Placental epithelial cell (primary cell): ENCODE measurements around the gene TRIM24. TPM values are rescaled to one million over a fixed set of nuclear protein-coding genes. Genes with fewer than 3 reads are reported as not detected.

Source experiments
- small RNA-seq: library from RNA; depleted of rRNA; stranded (forward); fragments of <200 nt; gene quantifications from one replicate; pipeline ENCODE3, GENCODE V24; 2012
- total RNA-seq: library from RNA; depleted of rRNA; stranded (reverse); fragments of >200 nt; gene quantifications from 2 replicates; pipeline ENCODE4 v1.2.3, GENCODE V29; 2012

TRIM24 gene
- 34.2 and 40.2 TPM in 2 replicates for total RNA-seq

DNA sequence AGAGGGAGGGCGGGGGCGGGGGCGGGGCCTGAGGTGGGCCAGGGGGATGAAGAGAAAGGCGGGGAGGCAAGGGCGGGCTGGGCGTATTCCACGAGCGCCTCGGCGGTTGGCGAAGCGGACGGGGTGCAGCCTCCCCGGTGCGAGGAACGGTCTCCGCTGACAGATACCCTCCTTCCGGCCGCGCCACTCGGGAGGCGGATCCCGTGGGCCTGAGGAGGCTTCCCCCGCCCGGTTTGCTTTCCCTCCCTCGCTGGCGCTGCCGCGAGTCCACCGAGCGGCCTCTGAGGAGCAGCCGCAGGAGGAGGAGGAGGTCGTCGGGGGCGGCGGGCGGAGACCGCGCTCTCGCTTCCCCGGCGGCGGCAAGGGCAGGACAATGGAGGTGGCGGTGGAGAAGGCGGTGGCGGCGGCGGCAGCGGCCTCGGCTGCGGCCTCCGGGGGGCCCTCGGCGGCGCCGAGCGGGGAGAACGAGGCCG, at the start of gene TRIM24:
TRIM24 (plus strand) TSS at position 84 of the 473 bp plus-strand sequence; CDS start at position 374, 290 bp downstream.

Small RNA genes lying within 50 kb of the gene (small RNA-seq; reads per million reads assigned to genes)
- gene RF00561, result 0.12 reads per million

Other genes starting within 250 kb of the TRIM24 start
- gene SVOPL, start 241.1 kb downstream of the TRIM24 start, total RNA-seq, result 0.65 and 2.4 TPM in 2 replicates